ENCODE results near the gene ATL2.

- TF ChIP-seq CTCF (IDR thresholded peaks at IDR 0.05), result no peak
- no peak for TF ChIP-seq POLR2A (IDR thresholded peaks at IDR 0.05)
- no peak for TF ChIP-seq EP300 (IDR thresholded peaks at IDR 0.05)
- TF ChIP-seq POLR2AphosphoS5 (IDR thresholded peaks at IDR 0.05), result no peak
Measured at GRCh38 chr2:38353402-38353801, 23.7 kb downstream of the ATL2 start.

Measured in gastroesophageal sphincter (tissue), 3 donors.